Dermis microvascular lymphatic vessel endothelial cell (primary cell): Measurements from ENCODE around the gene MAGEA12. TPM values are rescaled to one million over a fixed set of nuclear protein-coding genes. Genes with fewer than 3 reads are reported as not detected.
"Not testable (repeated sequence)": the region's sequence is repeated elsewhere in the genome, so short reads cannot be mapped to it uniquely, and the experiment has no call there.

ENCODE experiments used
- DNase-seq, 2 donors: peaks; one replicate each; pipeline versions ENCODE4 v3.0.0 to v3.0.0-alpha.2; 2010; ENCODE audit warnings: low read depth in 2 of 2
- total RNA-seq: library from RNA; depleted of rRNA; stranded (reverse); fragments of >200 nt; gene quantifications from 2 replicates; pipeline ENCODE4 v1.2.1, GENCODE V29; 2014

MAGEA12 gene, protein sequence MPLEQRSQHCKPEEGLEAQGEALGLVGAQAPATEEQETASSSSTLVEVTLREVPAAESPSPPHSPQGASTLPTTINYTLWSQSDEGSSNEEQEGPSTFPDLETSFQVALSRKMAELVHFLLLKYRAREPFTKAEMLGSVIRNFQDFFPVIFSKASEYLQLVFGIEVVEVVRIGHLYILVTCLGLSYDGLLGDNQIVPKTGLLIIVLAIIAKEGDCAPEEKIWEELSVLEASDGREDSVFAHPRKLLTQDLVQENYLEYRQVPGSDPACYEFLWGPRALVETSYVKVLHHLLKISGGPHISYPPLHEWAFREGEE
- not detected in 2 replicates for total RNA-seq

- DNase-seq: no peak
These were observed at the start of gene MAGEA12, which contains the start of gene CSAG1 for GRCh38 chrX:152733261-152733975. Gene MAGEA12 (plus strand): TSS chrX:152733757. CDS start chrX:152736162, 2,405 bp downstream. Gene CSAG1 (minus strand): TSS chrX:152733721. CDS start chrX:152732460, 1,261 bp downstream.

GRCh38 chrX:152697952-152698931 lies 35.3 kb upstream of the MAGEA12 start, which contains the start of gene MAGEA3:
Gene MAGEA3 (plus strand): TSS chrX:152698794. CDS start chrX:152700833, 2,039 bp downstream.
- DNase-seq: not testable (repeated sequence)

DNA sequence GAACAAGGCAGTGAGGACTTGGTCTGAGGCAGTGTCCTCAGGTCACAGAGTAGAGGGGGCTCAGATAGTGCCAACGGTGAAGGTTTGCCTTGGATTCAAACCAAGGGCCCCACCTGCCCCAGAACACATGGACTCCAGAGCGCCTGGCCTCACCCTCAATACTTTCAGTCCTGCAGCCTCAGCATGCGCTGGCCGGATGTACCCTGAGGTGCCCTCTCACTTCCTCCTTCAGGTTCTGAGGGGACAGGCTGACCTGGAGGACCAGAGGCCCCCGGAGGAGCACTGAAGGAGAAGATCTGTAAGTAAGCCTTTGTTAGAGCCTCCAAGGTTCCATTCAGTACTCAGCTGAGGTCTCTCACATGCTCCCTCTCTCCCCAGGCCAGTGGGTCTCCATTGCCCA lies 33.2 kb upstream of the MAGEA12 start:
- not testable (repeated sequence) for DNase-seq

- not testable (repeated sequence) for DNase-seq
These were observed 27.1 kb upstream of the MAGEA12 start for GRCh38 chrX:152706500-152706899.

GRCh38 chrX:152709173-152709572 lies 24.4 kb upstream of the MAGEA12 start, which contains the start of gene CSAG2:
Gene CSAG2 (minus strand): TSS chrX:152709273. CDS start chrX:152709112, 161 bp downstream.
- not testable (repeated sequence) for DNase-seq

DNA sequence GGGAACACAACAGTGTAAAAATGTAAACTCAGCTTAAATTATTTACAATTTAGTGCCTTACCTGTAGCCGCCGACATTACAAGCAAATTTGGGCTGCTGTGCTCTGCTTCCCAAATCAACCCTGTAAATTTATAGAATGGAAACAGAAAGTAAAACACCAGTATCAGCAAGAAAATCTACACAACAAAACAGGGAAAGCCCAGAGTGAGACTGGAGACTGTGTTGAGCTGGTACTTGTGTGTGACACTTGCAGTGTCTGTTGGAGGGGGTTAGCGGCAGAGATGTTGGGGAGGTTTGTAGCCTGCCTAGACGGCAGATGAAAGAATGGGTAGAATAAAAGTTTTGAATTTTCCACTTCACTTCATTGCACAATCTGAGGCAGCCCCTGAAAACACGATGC lies 20.4 kb upstream of the MAGEA12 start:
- not testable (repeated sequence) for DNase-seq

DNA sequence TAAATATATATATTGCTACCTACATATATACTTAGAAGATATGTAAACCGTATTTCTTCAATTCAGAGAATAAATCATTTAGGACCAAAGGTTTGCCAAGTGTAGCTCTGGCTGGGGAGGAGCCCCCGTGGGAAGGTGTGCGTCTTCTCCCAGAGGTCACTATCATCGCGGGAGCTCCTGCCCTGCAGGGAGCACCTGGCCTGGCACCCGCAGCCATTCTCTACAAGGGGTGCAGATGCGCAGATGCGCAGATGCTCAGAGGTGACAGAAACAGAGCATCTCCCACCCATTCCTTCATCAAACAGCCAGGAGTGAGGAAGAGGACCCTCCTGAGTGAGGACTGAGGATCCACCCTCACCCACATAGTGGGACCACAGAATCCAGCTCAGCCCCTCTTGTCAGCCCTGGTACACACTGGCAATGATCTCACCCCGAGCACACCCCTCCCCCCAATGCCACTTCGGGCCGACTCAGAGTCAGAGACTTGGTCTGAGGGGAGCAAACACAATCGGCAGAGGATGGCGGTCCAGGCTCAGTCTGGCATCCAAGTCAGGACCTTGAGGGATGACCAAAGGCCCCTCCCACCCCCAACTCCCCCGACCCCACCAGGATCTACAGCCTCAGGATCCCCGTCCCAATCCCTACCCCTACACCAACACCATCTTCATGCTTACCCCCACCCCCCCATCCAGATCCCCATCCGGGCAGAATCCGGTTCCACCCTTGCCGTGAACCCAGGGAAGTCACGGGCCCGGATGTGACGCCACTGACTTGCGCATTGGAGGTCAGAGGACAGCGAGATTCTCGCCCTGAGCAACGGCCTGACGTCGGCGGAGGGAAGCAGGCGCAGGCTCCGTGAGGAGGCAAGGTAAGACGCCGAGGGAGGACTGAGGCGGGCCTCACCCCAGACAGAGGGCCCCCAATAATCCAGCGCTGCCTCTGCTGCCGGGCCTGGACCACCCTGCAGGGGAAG lies 19.5 kb upstream of the MAGEA12 start, which contains the start of gene MAGEA2B:
MAGEA2B (plus strand) TSS at position 814 of the 973 bp plus-strand sequence. CDS start 2,479 bp downstream, outside the sequence.
- DNase-seq: not testable (repeated sequence)

GRCh38 chrX:152725409-152725808 lies 8.1 kb upstream of the MAGEA12 start:
- no peak for DNase-seq

- not testable (repeated sequence) for DNase-seq
These were observed 744 bp downstream of the MAGEA12 start for GRCh38 chrX:152734143-152734858.

DNA sequence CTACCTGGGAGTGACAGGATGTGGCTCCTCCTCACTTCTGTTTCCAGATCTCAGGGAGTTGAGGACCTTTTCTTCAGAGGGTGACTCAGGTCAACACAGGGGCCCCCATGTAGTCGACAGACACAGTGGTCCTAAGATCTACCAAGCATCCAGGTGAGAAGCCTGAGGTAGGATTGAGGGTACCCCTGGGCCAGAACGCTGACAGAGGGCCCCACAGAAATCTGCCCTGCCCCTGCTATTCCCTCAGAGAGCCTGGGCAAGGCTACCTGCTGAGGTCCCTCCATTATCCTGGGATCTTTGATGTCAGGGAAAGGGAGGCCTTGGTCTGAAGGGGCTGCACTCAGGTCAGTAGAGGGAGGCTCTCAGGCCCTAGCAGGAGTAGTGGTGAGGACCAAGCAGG lies 1.5 kb downstream of the MAGEA12 start:
- no peak for DNase-seq

- no peak for DNase-seq
These were observed 2.4 kb downstream of the MAGEA12 start for GRCh38 chrX:152735860-152736511.

GRCh38 chrX:152736528-152736927 lies 3.0 kb downstream of the MAGEA12 start:
- not testable (repeated sequence) for DNase-seq

DNA sequence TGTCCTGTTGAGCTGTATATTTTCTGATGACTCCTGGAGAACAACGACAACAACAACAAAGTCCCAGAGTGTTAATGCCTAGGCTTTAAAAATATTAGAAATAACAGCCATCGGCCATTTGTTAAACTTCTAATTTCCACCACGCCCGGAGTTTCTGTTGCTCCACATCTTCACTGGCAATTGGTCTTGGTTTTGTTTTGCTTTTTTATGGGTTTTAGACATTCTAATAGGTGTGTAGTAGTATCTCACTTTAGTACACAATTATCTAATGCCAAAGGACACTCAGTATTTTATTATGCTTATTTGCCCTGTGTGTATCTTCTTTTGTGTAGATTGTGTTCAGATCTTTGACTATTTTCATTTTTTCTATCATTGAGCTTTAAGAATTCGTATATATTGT lies 5.0 kb downstream of the MAGEA12 start:
- DNase-seq: no peak

DNA sequence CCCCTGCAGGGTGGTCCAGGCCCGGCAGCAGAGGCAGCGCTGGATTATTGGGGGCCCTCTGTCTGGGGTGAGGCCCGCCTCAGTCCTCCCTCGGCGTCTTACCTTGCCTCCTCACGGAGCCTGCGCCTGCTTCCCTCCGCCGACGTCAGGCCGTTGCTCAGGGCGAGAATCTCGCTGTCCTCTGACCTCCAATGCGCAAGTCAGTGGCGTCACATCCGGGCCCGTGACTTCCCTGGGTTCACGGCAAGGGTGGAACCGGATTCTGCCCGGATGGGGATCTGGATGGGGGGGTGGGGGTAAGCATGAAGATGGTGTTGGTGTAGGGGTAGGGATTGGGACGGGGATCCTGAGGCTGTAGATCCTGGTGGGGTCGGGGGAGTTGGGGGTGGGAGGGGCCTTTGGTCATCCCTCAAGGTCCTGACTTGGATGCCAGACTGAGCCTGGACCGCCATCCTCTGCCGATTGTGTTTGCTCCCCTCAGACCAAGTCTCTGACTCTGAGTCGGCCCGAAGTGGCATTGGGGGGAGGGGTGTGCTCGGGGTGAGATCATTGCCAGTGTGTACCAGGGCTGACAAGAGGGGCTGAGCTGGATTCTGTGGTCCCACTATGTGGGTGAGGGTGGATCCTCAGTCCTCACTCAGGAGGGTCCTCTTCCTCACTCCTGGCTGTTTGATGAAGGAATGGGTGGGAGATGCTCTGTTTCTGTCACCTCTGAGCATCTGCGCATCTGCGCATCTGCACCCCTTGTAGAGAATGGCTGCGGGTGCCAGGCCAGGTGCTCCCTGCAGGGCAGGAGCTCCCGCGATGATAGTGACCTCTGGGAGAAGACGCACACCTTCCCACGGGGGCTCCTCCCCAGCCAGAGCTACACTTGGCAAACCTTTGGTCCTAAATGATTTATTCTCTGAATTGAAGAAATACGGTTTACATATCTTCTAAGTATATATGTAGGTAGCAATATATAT lies 20.4 kb downstream of the MAGEA12 start, which contains the start of gene MAGEA2:
MAGEA2 (minus strand) TSS at position 157 of the 965 bp plus-strand sequence. CDS start 2,479 bp downstream, outside the sequence.
- not testable (repeated sequence) for DNase-seq

- DNase-seq: not testable (repeated sequence)
These were observed 21.3 kb downstream of the MAGEA12 start for GRCh38 chrX:152754871-152755270.

GRCh38 chrX:152758918-152759317 lies 25.4 kb downstream of the MAGEA12 start, which contains the start of gene CSAG3:
Gene CSAG3 (plus strand): TSS chrX:152759218.
- not testable (repeated sequence) for DNase-seq

- not testable (repeated sequence) for DNase-seq
These were observed 26.0 kb downstream of the MAGEA12 start for GRCh38 chrX:152759544-152759943.
